SKM-1 (cell line): ENCODE data around the gene OR2L8.

Source experiments
- DNase-seq: peaks from one replicate; lab custom pipeline; 2025; ENCODE audit not compliant: unreplicated experiment; lab: John Stamatoyannopoulos, UW

OR2L8 gene, protein sequence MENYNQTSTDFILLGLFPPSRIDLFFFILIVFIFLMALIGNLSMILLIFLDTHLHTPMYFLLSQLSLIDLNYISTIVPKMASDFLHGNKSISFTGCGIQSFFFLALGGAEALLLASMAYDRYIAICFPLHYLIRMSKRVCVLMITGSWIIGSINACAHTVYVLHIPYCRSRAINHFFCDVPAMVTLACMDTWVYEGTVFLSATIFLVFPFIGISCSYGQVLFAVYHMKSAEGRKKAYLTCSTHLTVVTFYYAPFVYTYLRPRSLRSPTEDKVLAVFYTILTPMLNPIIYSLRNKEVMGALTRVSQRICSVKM

DNA sequence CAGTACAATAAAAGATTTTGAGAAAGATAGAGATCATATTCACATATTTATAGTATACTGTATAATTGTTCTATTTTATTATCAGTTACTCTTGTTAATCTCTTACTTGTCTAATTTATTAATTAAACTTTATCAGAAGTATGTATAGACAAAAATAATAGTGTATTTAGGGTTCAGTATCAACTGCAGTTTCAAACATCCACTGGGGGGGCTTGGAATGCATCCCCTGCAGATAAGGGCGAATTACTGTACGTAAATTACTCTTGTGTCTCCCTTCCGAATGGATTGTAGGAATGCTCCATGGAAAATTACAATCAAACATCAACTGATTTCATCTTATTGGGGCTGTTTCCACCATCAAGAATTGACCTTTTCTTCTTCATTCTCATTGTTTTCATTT, at the start of gene OR2L8:
Gene OR2L8 (plus strand): TSS at position 301 of the 400 bp plus-strand sequence. CDS start 0 bp downstream, at position 301.
- DNase-seq, result no peak

DNA sequence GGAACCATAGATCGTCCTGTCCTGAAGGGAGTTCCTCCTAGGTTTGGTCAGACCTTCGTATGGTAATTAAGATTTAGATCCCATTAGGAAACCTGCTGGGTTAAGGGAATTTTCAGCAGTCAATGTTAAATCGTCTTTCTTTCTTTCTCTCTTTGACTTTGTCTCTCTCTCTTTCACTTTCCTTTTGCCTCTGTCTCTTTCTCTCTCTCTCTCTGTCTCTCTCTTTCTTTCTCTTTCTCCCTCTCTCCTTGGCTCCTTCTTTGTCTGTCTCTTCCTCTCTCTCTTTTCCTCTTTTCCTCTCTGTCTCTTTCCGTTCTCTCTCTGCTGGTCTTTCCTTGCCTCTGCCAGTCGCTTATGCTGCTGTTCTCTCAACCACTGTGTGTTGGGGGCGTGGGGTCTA, 44.5 kb upstream of the OR2L8 start:
- DNase-seq, result no peak

DNA sequence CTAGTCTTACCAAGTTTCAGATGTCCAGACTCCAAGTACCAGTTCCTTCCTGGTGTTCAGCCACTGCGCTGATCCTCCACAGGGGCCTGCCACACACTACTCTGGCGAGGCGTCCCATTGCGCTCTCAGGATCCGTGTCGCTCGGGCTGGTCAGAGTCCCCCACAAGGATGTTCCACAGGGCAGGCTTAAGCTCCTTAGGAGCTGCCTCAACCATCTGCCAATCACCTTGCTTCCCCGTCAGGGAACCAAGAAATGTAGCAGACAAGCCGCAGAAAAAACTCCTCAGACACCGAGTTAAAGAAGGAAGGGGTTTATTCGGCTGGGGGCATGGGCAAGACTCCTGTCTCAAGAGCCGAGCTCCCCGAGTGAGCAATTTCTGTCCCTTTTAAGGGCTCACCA, 43.5 kb upstream of the OR2L8 start:
- DNase-seq, result no peak

DNA sequence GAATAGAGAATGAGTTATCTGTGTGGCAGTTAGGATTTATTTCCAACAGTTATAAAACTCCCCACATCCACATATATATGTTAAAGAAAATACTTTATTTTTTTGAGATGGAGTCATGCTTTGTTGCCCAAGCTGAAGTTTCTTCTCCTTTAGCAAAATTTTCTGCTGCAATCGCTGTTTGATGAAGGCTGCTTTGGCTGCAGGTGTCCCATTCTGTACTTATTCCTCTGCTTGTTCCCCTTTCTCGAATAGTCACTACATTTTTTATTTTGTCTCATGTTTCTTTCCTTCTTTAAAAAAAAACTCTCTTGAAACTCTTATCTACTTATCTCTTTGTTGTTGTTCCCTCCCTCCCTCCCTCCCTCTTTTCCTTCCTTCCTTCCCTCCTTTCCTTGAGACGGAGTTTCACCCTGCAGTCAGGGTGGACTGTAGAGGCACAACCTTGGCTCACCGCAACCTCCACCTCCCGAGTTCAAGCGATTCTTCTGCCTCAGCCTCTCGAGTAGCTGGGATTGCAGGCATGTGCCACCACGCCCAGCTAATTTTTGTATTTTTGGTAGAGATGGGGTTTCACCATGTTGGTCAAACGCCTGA, 42.7 kb upstream of the OR2L8 start:
- DNase-seq, result no peak

DNA sequence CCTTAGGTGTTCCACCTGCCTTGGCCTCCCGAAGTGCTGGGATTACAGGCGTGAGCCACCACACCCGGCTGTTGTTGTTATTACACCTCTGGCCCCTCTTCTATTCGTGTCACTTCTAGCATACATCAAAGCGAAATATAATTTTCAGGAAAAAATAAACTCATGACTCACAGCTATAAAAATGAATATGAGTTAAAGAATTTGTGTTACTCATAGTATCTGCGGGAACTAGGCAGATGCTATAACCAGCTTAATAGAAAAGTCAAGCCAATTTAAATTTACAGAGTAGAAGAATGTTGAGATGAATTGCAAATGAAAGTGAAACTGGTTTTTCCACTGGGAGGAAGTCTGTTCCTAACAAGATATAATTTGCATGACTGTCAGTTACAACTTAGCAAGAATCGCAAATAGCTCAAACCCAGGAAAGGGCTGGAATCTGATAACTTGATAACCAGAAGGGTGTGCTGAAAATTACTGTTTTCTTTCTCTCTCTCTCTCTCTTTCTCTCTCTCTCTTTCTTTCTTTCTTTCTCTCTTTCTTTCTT, 42.1 kb upstream of the OR2L8 start:
- DNase-seq, result no peak

DNA sequence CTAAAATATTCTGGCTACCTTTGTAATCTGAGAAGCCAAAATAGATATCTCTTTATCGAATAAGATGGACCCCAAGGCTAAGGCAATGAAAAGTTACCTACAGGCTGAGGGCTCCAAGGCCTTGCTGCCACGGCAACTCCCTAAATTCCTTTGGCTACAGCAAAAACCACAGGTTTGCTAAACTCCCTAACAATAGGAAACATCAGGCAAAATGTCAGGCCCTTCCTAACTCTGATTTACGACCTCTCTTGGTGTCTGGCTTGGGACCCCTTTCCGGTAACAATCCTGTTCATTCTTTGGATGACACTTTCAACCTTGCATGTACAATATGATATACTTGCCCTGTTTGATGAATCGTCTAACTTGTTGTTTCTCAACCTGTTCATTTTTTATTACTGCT, 39.9 kb upstream of the OR2L8 start:
- no peak for DNase-seq

DNA sequence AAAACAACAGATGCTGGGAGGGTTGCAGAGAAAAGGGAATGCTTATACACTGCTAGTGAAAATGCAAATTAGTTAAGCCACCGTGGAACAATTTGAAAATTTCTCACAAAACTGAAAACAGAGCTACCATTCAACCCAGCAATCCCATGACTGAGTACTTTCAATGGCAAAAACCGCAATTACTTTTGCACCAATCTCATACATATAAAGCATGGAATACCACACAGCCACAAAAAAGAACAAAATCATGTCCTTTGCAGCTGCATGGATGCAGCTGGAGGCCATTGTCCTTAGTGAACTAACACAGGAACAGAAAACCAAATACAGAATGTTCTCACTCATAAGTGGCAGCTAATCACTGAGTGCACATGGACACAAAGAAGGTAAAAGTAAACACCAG, 34.9 kb upstream of the OR2L8 start:
- no peak for DNase-seq

DNA sequence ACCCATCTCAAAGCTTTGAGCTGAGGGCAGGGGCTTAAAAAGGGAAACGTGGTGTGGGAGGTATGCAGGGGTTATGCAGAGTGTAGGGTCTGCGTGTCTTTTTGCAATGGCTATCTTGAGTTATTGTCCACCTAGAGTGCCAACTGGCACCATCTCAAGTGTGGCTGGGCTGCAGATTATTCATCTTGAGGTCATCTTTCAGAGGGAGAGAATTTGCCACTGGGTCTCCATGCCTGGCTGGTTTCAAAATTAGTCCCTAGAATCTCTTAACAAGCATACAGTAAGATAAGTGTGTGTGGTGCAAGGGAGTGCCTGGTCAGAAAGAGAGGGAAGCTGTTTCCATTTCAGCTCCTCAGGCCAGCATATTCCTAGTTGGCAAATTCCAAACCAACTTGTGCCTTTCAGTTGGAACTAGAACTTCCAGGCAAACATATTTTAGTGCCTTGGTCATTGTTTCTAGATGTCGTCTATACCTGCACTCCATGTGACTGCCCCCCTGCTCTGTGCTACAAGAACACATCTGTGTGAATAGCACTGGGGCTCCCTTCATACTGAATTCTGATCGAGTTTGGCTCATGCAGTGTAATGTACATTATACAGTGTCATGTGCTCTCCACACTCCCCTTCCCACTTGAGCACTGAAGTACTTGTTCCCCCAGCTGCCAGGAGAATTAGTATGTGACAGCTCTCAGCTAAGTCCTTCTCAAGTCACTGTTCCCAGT, 33.6 kb upstream of the OR2L8 start:
- no peak for DNase-seq

DNA sequence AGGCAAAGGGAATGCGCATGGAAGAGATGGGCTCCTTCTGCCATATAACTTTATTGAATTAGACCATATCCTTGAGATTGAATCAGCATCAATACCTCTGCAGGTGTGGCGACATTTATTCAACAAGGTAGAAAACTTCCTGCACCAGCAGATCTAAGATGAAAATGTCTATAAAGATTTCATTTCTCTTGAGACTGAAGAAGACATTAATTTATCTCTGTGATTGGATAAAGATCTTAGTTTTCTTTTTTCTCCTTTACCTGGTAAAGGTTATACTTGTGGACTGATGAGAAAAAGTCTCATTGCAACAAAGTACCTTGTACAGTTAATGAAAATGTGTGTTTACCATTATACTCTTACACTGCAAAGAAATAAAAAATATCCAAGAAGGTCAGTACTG, 28.7 kb upstream of the OR2L8 start, which contains the start of gene OR2T8:
Gene OR2T8 (plus strand): TSS at position 301 of the 400 bp plus-strand sequence. CDS start 766 bp downstream, outside the sequence.
- DNase-seq, result no peak

DNA sequence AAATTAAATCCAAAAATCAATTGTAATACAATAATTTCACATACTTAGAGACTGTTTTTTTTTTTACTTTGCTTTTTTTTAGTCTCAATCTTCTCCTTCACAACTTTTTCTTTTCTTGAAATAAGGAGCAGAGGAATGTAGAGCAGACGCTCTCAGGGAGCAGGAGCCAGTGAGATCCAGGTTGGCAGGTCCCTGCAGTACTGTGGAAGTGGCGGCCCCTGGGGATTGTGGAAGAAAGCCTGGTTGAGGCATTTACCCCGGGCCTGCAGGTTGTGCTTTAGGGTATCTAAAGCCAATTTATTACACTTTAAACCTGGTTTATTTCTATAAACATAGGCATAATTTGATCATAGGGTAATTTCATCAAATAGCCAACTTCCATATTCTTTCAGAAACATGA, 24.7 kb upstream of the OR2L8 start:
- DNase-seq, result no peak

DNA sequence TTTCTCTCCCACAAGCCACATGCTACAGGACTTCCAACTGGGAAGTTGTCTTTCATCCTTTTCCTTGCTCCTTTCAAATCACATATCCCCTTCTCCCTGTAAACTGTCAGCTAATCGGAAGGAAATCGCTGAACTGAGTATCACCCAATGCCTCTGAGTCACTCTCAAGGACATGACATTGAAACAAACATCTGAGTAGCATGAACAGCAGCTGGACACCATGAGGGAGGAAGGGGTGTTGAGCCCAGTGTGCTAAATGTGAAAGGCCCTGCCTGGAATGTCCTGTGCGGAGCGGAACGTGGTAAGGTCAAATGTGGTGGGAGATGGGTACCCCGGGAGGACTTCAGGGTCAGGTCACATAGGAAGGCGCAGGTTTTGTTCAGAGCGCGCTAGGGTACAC, 23.8 kb upstream of the OR2L8 start, which contains the start of gene OR2AJ1:
Gene OR2AJ1 (plus strand): TSS at position 22 of the 400 bp plus-strand sequence. CDS start 8,880 bp downstream, outside the sequence.
- DNase-seq, result no peak

DNA sequence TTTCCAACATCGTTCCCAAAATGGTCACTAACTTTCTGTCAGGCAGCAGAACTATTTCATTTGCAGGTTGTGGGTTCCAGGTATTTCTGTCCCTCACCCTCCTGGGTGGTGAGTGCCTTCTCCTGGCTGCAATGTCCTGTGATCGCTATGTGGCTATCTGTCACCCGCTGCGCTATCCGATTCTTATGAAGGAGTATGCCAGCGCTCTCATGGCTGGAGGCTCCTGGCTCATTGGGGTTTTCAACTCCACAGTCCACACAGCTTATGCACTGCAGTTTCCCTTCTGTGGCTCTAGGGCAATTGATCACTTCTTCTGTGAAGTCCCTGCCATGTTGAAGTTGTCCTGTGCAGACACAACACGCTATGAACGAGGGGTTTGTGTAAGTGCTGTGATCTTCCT, 14.7 kb upstream of the OR2L8 start:
- no peak for DNase-seq

DNA sequence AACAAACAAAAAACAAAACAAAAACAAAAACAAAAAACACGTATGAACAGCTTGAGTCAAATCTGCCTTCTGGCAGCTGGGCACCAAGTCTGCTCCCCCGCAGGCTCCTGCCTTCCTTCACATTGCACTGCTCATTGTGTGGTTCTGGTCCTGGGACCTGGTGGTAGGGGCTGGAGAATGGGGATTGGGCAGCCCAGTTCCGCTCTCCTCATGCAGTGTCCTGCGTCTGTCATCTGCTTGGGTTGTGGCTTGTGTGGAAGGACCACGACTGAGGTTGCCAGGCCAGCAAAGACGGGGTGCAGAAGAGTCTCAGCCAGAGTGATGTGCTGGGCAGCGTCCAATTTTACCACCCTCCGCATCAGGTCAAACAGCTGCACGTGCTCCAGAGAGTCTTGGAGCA, 12.9 kb upstream of the OR2L8 start:
- no peak for DNase-seq

DNA sequence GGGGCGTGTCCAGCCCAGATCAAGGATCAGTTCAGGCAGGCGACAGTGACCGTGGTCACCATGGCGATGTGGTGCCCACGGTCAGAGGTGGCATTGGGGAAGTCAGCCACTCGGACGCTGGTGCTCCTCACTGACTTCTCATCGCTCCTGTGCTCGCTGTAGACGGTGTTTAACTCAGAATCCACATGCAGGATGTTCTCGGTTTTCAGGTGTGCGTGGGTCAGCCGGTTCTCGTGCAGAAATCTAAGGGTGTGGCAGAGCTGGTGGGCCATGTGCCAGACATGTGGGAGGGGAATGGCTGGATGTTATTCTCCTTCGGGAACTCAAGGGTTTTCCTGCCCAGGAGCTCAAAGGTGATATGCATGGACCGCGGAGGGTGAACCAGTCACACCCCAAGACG, 12.2 kb upstream of the OR2L8 start:
- no peak for DNase-seq

DNA sequence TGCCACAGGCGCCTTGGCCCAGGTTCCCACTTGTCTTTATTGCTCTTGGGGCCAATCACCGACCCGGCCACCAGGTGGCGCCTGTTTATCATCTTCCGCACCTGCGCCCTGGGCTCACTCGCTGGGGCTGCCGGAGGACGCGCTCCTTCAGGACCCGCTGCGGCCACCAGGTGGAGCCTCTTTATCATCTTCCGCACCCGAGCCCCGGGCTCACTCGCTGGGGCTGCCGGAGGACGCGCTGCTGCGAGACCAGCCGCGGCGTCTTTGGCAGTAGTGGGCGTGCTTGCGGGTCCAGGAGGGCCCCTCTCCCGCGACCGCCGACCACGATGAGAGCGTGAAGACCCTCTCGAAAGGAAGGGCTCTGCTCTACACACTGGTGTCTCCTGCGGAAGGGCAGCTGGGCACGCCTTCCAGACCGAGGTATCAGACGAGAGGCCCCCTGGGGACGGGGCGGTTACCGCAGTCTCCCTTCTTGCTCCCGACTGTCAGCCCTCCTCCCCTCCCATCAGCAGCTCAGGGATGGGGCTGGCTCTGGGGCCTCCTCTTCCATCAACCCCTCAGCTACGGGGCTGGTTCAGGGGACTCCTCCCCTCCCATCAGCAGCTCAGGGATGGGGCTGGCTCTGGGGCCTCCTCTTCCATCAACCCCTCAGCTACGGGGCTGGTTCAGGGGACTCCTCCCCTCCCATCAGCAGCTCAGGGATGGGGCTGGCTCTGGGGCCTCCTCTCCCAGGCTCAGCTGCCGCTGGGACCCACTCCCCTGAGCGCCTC, 11.5 kb upstream of the OR2L8 start:
- peak; percentile 89 for DNase-seq

DNA sequence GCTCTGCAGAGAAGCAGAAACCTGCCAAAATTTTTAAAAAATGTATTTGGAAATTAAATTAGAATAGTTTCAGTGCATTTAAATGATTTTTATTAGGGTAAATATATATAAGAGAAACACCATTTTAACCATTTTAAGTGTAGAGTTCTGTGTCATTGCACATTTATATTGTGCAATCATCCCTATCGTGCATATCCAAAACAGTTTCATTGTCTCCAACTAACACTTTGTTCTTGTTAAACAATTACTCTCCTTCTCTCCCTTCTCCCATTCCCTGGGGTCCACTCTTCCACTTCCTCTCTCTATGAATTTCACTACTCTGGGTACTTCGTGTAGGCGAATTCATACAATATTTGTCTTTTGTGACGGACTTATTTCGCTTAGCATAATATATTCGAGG, 6.0 kb upstream of the OR2L8 start:
- DNase-seq, result no peak

DNA sequence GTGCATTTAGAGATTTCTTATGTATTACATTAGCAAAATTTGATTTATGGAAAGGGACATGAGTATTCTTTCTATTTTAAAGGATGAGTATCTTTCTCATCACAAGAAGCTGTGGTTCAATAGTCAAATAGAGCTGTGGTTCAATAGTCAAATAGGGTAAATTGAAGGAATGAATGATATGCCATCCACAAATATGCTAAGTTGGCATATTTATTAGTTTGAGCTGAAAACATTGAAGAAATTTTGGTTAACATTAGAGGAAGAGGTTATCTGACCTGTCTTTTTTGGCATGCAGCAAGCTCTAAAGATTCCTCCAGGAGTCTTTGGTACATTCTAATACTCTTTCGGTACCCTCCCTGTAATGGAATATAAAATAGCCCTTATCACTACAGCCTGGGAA, 4.8 kb downstream of the OR2L8 start:
- no peak for DNase-seq

DNA sequence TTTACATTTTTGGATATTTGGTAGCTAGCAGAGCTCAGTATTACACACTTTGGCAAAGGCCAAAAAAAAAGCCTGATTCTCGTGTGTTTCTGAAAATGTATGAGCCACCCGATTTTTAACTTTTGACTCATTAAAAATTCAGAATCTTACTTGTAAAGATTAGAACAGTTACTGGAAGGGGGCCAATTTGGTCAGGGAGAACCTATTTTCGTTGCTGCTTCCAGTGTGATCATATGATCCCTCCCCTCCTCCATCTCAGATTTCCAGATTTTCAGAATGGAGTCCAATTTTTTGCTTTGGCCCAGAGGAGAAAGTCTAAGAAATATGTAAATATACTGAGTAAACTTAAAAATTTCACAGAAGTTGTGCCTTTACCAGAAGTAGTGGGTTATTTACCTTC, 13.1 kb downstream of the OR2L8 start:
- no peak for DNase-seq

DNA sequence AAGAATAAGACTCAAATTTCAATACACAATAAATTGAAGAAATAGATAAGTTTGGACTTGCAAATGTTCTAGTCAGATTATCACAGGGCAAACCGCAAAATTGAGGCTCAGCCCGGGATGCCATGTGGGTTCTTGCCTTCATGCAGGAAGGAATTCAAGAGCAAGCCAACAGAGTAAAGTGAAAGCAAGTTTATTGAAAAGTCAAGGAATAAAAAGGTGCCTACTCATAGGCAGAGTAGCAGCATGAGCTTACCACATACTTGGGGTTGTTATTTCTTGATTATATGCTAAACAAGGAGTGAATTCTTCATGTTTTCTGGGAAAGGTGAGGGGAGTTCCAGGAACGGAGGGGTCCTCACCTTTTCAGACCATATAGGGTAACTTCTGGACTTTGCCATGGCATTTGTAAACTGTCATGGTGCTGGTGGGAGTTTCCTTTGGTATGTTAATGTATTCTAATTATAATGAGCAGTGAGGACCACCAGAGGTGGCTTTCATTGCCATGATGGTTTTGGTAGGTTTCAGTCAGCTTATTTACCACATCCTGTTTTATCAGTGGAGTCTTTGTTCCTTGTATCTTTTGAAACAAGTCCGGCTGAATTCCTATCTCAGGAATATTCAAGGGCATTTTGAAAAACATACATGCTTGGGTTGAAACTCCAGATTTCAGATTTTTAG, 14.4 kb downstream of the OR2L8 start:
- DNase-seq, result no peak

DNA sequence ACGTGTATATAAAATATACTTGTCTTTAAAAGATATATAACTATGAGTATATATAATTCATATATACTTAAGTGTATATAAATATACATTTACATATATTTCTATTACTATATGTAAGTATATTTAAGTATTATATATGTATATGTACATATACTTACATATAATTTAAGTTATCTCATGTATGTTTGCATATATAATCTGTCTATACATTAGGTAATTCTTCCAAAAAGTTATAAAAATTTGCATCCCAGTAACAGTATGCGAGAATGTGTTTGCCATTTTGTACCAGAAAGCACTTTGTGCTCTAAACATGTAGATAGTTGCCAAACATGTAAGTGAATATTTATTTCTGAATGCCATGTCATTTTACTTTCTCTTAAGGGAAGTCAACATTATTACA, 16.3 kb downstream of the OR2L8 start, which contains the start of gene OR2AK2:
Gene OR2AK2 (plus strand): TSS at position 301 of the 400 bp plus-strand sequence. CDS start 144 bp downstream, outside the sequence.
- no peak for DNase-seq
